ENCODE results near the gene RASSF6. TPM values are rescaled to one million over a fixed set of nuclear protein-coding genes. Genes with fewer than 3 reads are reported as not detected.
A peak's percentile ranks its signal among the peaks of the same experiment; 100 is the strongest.
"Not testable (repeated sequence)": the region's sequence is repeated elsewhere in the genome, so short reads cannot be mapped to it uniquely, and the experiment has no call there.

Gene RASSF6
- total and polyA plus RNA-seq, 2 experiments from 2014 or later, result not detected

- Histone ChIP-seq H3K36me3 (ENCODE audit: low read depth) (no peaks in the 10 kb centered on the region), H3F3A (ENCODE audit: insufficient read depth) (peaks cover 9% of the 10 kb centered on the region; the same call in 1 of the 2 replicates), H3K27me3 (replicated peaks; ENCODE audit: insufficient read depth) (no peaks in the 10 kb centered on the region), H3K79me2 (ENCODE audit: insufficient read depth) (no peaks in the 10 kb centered on the region), H3K9me2 (ENCODE audit: insufficient read depth) (no peaks in the 10 kb centered on the region), H4K20me1 (ENCODE audit: insufficient read depth) (no peaks in the 10 kb centered on the region), H3K4me1 (ENCODE audit: insufficient read depth) (no peaks in the 10 kb centered on the region), H3K9me3 (ENCODE audit: low read depth) (no peaks in the 10 kb centered on the region), H2AFZ (no peak overlapping the region), H3K4me2 (ENCODE audit: unreplicated experiment) (no peak overlapping the region), H3K4me3 (no peak overlapping the region), H3K27ac (no peak overlapping the region), H3K9ac (no peak overlapping the region)
- TF ChIP-seq EZH2phosphoT487 (IDR thresholded peaks at IDR 0.05; ENCODE audit: insufficient read depth, low read depth) (no peak), EZH2 (IDR thresholded peaks at IDR 0.05; ENCODE audit: insufficient read depth, poor library complexity, severe bottlenecking) (no peak)
- no peak for DNase-seq
- in situ Hi-C loops (cut with MboI), result no loop called here
Observed at GRCh38 chr4:73577371-73577770, 42.9 kb downstream of the RASSF6 start.

- in situ Hi-C loops (cut with MboI), result no loop called here
- Histone ChIP-seq H4K20me1 (ENCODE audit: insufficient read depth) (no peaks in the 10 kb centered on the region), H3K79me2 (ENCODE audit: insufficient read depth) (no peaks in the 10 kb centered on the region), H2AFZ (no peak overlapping the region), H3K27ac (no peak overlapping the region), H3K36me3 (ENCODE audit: low read depth) (no peaks in the 10 kb centered on the region), H3K4me3 (no peak overlapping the region), H3K4me1 (ENCODE audit: insufficient read depth) (no peaks in the 10 kb centered on the region), H3K9ac (no peak overlapping the region), H3K9me3 (ENCODE audit: low read depth) (no peaks in the 10 kb centered on the region), H3K9me2 (ENCODE audit: insufficient read depth) (no peaks in the 10 kb centered on the region), H3F3A (ENCODE audit: insufficient read depth) (peaks cover 9% of the 10 kb centered on the region; the same call in 1 of the 2 replicates), H3K27me3 (replicated peaks; ENCODE audit: insufficient read depth) (no peaks in the 10 kb centered on the region), H3K4me2 (ENCODE audit: unreplicated experiment) (no peak overlapping the region)
- WGBS, 2 experiments (ENCODE audit: low coverage in 1 of 2, low lambda C conversion rate in 2 of 2, missing lambda C conversion rate in 2 of 2), result 93% methylated on average over 3 of the region's 3 CpGs
- TF ChIP-seq EZH2phosphoT487 (IDR thresholded peaks at IDR 0.05; ENCODE audit: insufficient read depth, low read depth) (no peak), EZH2 (IDR thresholded peaks at IDR 0.05; ENCODE audit: insufficient read depth, poor library complexity, severe bottlenecking) (no peak)
- DNase-seq, result peak; percentile 58
Observed at GRCh38 chr4:73576381-73576780, 43.9 kb downstream of the RASSF6 start.

GRCh38 chr4:73575660-73576059, 44.6 kb downstream of the RASSF6 start:
- H4K20me1 ChIP-seq (ENCODE audit: insufficient read depth), result no peaks in the 10 kb centered on the region
- no peaks in the 10 kb centered on the region for H3K4me1 ChIP-seq (ENCODE audit: insufficient read depth)
- H3K9ac ChIP-seq, result no peak overlapping the region
- no peak overlapping the region for H3K4me3 ChIP-seq
- no peaks in the 10 kb centered on the region for H3K27me3 ChIP-seq (replicated peaks; ENCODE audit: insufficient read depth)
- no peak overlapping the region for H2AFZ ChIP-seq
- H3K4me2 ChIP-seq (ENCODE audit: unreplicated experiment), result no peak overlapping the region
- H3K9me2 ChIP-seq (ENCODE audit: insufficient read depth), result no peaks in the 10 kb centered on the region
- peaks cover 9% of the 10 kb centered on the region; the same call in 1 of the 2 replicates for H3F3A ChIP-seq (ENCODE audit: insufficient read depth)
- H3K27ac ChIP-seq, result no peak overlapping the region
- no peaks in the 10 kb centered on the region for H3K36me3 ChIP-seq (ENCODE audit: low read depth)
- H3K9me3 ChIP-seq (ENCODE audit: low read depth), result no peaks in the 10 kb centered on the region
- H3K79me2 ChIP-seq (ENCODE audit: insufficient read depth), result no peaks in the 10 kb centered on the region
- DNase-seq, result no peak
- TF ChIP-seq EZH2phosphoT487 (IDR thresholded peaks at IDR 0.05; ENCODE audit: insufficient read depth, low read depth) (no peak), EZH2 (IDR thresholded peaks at IDR 0.05; ENCODE audit: insufficient read depth, poor library complexity, severe bottlenecking) (no peak)
- in situ Hi-C loops (cut with MboI), result no loop called here

GRCh38 chr4:73573794-73574528, 46.3 kb downstream of the RASSF6 start:
- H3K36me3 ChIP-seq (ENCODE audit: low read depth), result no peaks in the 10 kb centered on the region

GRCh38 chr4:73550865-73551264, 69.4 kb downstream of the RASSF6 start:
- H3K79me2 ChIP-seq (ENCODE audit: insufficient read depth); H3K4me2 ChIP-seq (ENCODE audit: unreplicated experiment); H3K4me1 ChIP-seq (ENCODE audit: insufficient read depth); H3K4me3 ChIP-seq; H3K9me2 ChIP-seq (ENCODE audit: insufficient read depth); H3K9me3 ChIP-seq (ENCODE audit: low read depth); H4K20me1 ChIP-seq (ENCODE audit: insufficient read depth); H3K36me3 ChIP-seq (ENCODE audit: low read depth); H3K9ac ChIP-seq; DNase-seq; in situ Hi-C loops (cut with MboI); H2AFZ ChIP-seq; H3K27ac ChIP-seq; H3F3A ChIP-seq (ENCODE audit: insufficient read depth): not testable (repeated sequence)
- WGBS, 2 experiments (ENCODE audit: low coverage in 1 of 2, low lambda C conversion rate in 2 of 2, missing lambda C conversion rate in 2 of 2), result 73 to 77% methylated on average over 11 of the region's 11 CpGs
- peaks cover 37% of the 10 kb centered on the region for H3K27me3 ChIP-seq (replicated peaks; ENCODE audit: insufficient read depth)

More at GRCh38 chr4:73573794-73574528, 46.3 kb downstream of the RASSF6 start:
- Histone ChIP-seq H3K4me3 (no peak overlapping the region), H4K20me1 (ENCODE audit: insufficient read depth) (no peaks in the 10 kb centered on the region), H3K4me1 (ENCODE audit: insufficient read depth) (no peaks in the 10 kb centered on the region), H3K27ac (no peak overlapping the region), H3K9me3 (ENCODE audit: low read depth) (no peaks in the 10 kb centered on the region), H3K79me2 (ENCODE audit: insufficient read depth) (no peaks in the 10 kb centered on the region), H3K27me3 (replicated peaks; ENCODE audit: insufficient read depth) (no peaks in the 10 kb centered on the region), H3K9ac (no peak overlapping the region), H2AFZ (0 out of 2 replicates have a peak overlapping the region, but pooled peaks have one; percentile 2), H3K4me2 (ENCODE audit: unreplicated experiment) (no peak overlapping the region), H3F3A (ENCODE audit: insufficient read depth) (peaks cover 9% of the 10 kb centered on the region; the same call in 1 of the 2 replicates), H3K9me2 (ENCODE audit: insufficient read depth) (no peaks in the 10 kb centered on the region)
- WGBS, 2 experiments (ENCODE audit: low coverage in 1 of 2, low lambda C conversion rate in 2 of 2, missing lambda C conversion rate in 2 of 2), result 65 to 70% methylated on average over 8 of the region's 8 CpGs
- in situ Hi-C loops (cut with MboI), result no loop called here
- peak; percentile 74 for DNase-seq
- no peak for TF ChIP-seq EZH2 (IDR thresholded peaks at IDR 0.05; ENCODE audit: insufficient read depth, poor library complexity, severe bottlenecking)
- no peak for TF ChIP-seq EZH2phosphoT487 (IDR thresholded peaks at IDR 0.05; ENCODE audit: insufficient read depth, low read depth)
